Amniotic stem cell (primary cell): ENCODE measurements around the gene C9orf72.
"Not testable (repeated sequence)": the region's sequence is repeated elsewhere in the genome, so short reads cannot be mapped to it uniquely, and the experiment has no call there.

Experiments
- DNase-seq: peaks from one replicate; lab custom pipeline; 2025; lab: John Stamatoyannopoulos, UW

The C9orf72 gene

GRCh38 chr9:27572918-27573633 lies at the start of gene C9orf72:
TSS of gene C9orf72 (minus strand) at chr9:27573481. CDS start at chr9:27567120, 6,361 bp downstream.
- DNase-seq, result no peak

- DNase-seq, result no peak
These were observed 49.5 kb upstream of the C9orf72 start for GRCh38 chr9:27622693-27623340.

- no peak for DNase-seq
These were observed 46.5 kb upstream of the C9orf72 start for GRCh38 chr9:27619743-27620142.

- no peak for DNase-seq
These were observed 44.8 kb upstream of the C9orf72 start for GRCh38 chr9:27618066-27618465.

- no peak for DNase-seq
These were observed 41.3 kb upstream of the C9orf72 start for GRCh38 chr9:27614551-27614950.

GRCh38 chr9:27612036-27612435 lies 38.8 kb upstream of the C9orf72 start:
- DNase-seq, result not testable (repeated sequence)

- DNase-seq, result no peak
These were observed 37.3 kb upstream of the C9orf72 start for GRCh38 chr9:27610622-27611021.

GRCh38 chr9:27602954-27603353 lies 29.7 kb upstream of the C9orf72 start:
- no peak for DNase-seq

- no peak for DNase-seq
These were observed 29.0 kb upstream of the C9orf72 start for GRCh38 chr9:27602142-27602861.

- no peak for DNase-seq
These were observed 28.1 kb upstream of the C9orf72 start for GRCh38 chr9:27601396-27601795.

GRCh38 chr9:27600256-27600655 lies 27.0 kb upstream of the C9orf72 start:
- DNase-seq, result no peak

GRCh38 chr9:27599870-27600238 lies 26.6 kb upstream of the C9orf72 start:
- DNase-seq, result no peak

- DNase-seq, result no peak
These were observed 26.0 kb upstream of the C9orf72 start for GRCh38 chr9:27599102-27599869.

- no peak for DNase-seq
These were observed 22.5 kb upstream of the C9orf72 start for GRCh38 chr9:27595733-27596132.

GRCh38 chr9:27591672-27592071 lies 18.4 kb upstream of the C9orf72 start:
- no peak for DNase-seq

- DNase-seq, result no peak
These were observed 17.8 kb upstream of the C9orf72 start for GRCh38 chr9:27591093-27591492.

- DNase-seq, result no peak
These were observed 17.4 kb upstream of the C9orf72 start for GRCh38 chr9:27590651-27591050.

- no peak for DNase-seq
These were observed 16.2 kb upstream of the C9orf72 start for GRCh38 chr9:27589462-27589861.

GRCh38 chr9:27586304-27586703 lies 13.0 kb upstream of the C9orf72 start:
- no peak for DNase-seq

GRCh38 chr9:27584931-27585330 lies 11.7 kb upstream of the C9orf72 start:
- DNase-seq, result no peak

GRCh38 chr9:27582794-27583193 lies 9.5 kb upstream of the C9orf72 start:
- no peak for DNase-seq

GRCh38 chr9:27581826-27582225 lies 8.5 kb upstream of the C9orf72 start:
- no peak for DNase-seq
